Activated CD4-positive, alpha-beta T cell treated with anti-CD3 and anti-CD28 coated beads, Interleukin-2, amount 50 U/mL, for 48 hours (primary cell): ENCODE measurements around the gene MTRR.

Experiments used
- DNase-seq, 2 experiments: peaks; one replicate each; pipeline ENCODE4 v3.0.0-alpha.2; 2020

The MTRR gene

DNA sequence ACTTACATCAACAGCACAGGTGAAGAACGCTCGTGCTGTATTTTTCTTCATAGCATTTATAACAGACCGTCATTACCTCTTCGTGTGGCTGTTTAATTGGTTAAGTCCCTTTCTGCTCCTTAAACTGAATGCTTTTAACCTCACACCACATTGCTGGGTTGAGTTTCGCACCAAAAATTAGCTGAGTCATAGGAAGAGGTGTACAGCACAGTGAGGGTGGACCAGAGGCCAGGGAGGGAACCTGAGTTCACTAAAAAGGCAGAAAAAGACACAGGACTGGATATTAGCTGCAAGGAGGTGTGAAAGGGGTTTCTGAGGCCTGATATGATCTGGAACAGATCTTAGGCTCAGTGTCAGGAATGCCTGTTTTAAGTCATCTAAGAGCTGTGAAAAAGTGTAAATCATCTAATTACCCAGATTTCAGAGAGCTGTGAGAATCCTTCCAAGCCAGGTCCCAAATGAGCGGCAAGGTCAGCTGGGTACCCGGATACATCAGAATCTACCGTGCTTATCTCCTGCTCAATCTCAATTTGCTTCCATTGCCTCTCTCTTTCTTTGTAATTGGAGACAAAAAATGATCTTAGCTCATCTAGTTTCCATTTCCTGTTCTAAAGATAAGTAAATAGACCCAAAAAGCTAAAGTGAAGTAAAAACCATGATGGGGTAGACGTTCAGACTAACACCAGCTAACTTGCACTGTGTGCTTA, 10.9 kb upstream of the MTRR start:
- no peak for DNase-seq

DNA sequence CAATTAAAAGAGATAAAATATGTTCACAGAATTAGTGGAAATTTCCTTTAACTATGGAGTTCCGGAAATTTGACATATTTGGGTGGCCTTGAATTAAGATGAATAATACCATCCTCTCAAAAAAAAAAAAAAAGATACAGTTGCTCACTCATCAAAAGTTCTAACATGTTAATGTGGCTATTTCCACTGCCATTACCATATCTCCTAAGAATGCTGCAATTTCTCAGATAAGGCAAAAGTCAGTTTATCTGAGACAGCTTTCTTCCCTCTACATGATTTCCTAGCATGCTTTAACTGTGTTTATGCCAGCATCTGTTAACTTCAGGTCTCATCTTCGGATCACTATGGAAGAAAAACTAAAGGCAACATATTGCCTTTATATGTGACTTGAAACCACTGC, 2.8 kb upstream of the MTRR start:
- DNase-seq = no peak

DNA sequence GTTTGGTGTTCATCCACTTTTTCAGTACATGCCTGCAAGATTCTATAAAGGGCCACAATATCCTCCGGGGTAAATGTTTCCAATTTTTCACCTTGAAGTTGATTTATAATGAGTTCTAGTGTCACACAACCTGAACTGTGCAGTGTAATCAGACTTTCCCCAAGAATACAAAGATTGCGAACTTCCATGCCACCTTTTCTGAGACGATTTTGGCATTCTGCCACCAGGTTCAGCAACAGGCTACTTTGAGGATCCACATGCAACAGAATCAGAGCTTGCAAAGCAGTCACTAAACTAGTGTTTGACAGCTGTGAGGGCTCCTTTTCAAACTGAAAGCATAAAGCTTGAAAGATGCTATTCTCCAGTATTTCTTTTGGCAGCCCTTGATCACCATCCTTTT, 1.7 kb upstream of the MTRR start:
- no peak for DNase-seq

GRCh38 chr5:7868427-7868772, 548 bp upstream of the MTRR start:
- no peak for DNase-seq

GRCh38 chr5:7869474-7870136, 657 bp downstream of the MTRR start:
- peak; percentile 37 to 47 for DNase-seq

- no peak for DNase-seq
These were observed 2.7 kb downstream of the MTRR start for GRCh38 chr5:7871653-7872052.

- DNase-seq = no peak
These were observed 3.7 kb downstream of the MTRR start for GRCh38 chr5:7872517-7873130.

- peak; percentile 56 to 68 for DNase-seq
These were observed 4.3 kb downstream of the MTRR start for GRCh38 chr5:7873216-7873615.

- DNase-seq = no peak
These were observed 5.7 kb downstream of the MTRR start for GRCh38 chr5:7874639-7875038.

DNA sequence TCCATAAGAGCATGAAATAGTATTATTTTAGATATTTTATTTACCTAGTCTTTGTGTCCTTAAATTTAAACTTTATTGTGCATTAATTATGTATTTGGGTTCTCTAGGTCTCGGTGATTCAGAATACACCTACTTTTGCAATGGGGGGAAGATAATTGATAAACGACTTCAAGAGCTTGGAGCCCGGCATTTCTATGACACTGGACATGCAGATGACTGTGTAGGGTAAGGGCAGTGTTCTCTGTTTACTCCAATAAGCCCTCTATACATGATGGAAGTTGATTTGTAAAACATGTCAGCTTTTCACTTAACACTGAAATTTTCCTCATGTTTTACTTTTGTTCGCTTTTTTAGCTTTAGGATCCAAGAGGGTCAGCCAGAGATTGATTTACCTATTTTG, 6.2 kb downstream of the MTRR start:
- no peak for DNase-seq

- peak in 1 of 2 experiments; percentile 45 for DNase-seq
These were observed 7.9 kb downstream of the MTRR start for GRCh38 chr5:7876867-7877266.

- no peak for DNase-seq
These were observed 8.9 kb downstream of the MTRR start for GRCh38 chr5:7877851-7878250.

DNA sequence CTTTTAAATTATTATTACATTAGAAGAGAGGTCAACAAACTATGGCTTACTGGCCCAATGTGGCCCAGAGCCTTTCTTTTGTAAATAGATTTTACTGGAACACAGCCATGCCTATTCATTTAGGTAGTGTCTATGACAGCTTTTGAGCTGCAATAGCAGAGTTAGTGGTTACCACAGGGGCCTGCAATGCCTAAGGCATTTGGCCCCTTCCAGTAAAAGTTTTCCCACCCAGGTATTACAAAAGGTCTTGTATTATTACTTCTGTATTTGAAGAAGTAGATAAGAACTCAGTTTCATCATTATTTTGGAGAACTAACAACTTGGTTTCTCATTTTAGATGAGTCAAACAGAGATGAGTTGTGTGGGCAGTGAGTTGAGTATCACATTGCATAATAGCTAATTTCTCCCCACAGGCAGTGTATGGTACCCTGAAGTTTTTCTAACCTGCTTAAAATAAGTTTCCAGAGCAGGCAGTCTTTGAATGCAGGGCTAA, 9.5 kb downstream of the MTRR start:
- DNase-seq = no peak

DNA sequence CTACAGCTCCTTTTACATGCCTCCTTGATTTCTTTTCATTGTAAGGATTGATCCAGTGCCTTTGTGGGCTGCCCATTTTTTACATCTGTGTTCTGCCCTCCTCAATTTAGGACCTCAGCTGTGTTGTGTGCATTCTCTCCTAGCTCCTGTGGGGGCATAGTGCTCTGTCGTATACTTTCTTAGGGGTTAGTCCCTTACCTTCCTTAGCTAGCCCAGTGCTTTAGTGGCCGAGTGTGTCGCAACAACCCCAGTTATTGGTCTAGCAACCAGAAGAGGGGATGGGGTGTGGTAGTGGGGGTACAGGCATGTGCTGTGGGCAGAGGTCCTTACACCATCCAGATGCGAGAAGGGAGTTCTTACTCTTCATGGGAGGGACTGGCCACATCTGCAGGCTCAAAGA, 12.1 kb downstream of the MTRR start:
- no peak for DNase-seq

DNA sequence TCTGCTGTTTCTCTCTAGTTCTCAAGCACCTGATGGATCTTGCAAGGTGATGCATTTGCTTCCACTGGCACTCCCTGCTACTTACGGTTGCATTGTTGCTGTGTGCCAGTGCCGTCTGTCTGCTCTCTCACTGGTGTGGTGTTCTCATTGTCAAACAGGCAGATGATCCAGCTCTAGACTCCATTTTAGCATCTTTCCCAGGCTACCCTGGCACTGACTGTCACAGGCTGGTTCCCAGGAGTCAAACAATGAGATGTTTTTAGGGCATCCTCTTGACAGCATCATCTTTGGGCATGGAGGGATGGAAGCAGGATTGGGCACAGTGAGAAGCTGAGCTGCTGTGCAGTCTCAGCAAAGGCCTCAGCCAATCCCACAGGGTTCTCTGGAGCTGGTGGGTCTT, 12.9 kb downstream of the MTRR start:
- DNase-seq = no peak

DNA sequence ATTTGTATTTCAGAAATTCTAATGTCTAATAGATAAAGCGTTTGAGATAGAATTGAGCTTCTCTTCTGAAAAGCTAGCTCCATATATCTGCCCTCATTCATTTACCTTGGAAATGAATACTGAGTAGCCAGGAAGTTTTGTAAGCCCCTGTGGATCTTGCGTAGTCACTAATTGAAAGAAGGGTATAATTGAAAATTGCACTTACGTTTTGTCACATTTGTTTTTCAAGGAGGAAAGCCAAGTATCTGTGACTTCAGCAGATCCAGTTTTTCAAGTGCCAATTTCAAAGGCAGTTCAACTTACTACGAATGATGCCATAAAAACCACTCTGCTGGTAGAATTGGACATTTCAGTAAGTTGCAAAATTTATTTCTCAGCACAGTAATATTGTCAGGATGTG, 14.0 kb downstream of the MTRR start:
- DNase-seq = no peak

DNA sequence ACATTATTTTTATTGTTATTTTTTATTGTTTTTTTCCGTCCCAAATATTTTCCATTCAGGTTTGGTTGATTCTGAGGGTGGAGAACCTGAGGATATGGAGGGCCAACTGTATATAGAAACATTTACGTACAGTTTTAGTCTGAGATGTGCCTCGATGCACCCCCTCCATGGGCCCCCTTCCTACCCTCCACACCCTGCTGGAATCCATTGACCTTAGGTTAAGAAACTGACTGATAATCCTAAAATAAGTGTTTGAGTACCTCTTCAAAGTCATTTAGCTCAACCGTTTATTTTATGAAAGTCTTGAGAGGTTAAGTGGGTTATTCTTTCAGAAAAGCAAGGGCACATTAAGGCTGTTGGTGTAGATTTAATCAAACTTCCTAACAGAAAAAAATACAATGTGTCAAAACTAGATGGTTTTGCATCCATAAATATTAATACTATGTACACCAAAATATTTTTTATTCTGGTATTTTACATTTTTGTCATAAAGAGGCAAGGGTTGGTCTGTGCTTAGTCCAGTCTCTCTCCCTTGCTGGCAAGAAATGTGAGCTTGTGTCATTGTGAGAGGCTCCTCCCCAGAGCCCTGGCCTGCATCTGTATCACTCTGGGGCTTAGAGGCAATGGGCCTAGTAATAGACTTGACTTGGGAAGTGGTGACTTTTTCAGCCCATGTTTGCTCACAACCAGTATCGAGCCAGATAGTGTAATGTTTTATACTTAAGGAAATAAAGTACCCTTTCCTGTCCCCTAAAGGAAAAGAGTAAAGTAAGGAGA, 15.7 kb downstream of the MTRR start:
- no peak for DNase-seq

DNA sequence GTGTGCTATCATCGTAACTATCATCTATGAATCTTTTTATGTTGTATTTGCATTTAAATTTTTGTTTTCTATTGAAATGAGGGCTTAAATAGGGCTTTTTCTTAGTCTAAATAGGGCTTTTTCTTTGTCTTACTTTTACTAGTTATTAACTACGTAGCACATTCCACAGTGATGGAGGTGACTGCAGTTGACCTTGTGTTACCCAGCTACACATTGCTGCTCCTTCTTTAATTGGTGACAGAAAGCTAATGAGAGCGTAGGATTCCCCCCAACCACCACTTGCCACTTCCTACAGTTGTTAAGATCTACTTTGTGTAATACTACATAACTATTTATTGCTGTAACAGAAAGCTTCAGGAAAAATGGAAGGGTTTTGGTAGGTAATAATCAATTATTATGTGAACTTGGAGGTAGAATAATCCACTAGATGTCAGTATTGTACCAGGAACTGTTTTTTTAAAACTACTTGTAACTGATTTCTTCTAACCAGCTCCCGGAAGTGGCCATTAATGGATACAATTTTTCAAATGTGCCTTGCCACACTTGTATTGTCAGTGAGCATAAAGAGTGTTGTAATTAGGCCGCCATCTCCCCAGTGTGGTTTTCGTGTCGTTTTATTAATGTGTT, 18.0 kb downstream of the MTRR start:
- no peak for DNase-seq

DNA sequence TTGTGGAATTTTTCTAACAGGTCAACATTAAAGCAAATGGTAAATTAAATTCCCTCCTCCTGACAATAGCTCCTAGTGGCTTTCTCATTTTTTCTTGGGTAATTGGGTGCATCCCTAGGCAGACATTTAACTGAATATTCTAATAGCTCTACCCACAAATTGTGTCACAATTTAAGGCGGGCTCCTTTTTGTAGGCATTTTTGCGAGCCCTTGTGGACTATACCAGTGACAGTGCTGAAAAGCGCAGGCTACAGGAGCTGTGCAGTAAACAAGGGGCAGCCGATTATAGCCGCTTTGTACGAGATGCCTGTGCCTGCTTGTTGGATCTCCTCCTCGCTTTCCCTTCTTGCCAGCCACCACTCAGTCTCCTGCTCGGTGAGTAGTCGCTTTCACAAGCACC, 20.0 kb downstream of the MTRR start:
- DNase-seq = no peak

DNA sequence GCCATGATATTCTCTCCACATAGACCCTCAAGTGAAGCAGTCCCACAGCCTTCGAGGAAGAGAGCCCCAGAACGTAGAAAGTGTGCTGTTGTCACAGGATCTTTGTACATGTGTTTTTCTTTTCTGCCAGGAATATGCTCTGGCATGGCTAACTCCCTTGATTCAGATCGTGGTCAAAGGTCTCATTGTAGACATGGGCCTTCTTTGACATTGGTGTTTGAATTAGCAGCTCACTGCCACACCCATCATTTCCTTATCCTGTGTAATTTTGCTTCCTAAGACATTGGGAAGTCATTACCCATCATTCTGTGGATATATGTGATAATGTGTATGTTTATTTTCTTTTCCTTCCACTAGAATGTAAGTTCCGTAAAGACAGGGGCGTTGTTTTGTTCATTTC, 25.5 kb downstream of the MTRR start:
- DNase-seq = no peak

- no peak for DNase-seq
These were observed 25.9 kb downstream of the MTRR start for GRCh38 chr5:7894860-7895259.

- DNase-seq = peak in 1 of 2 experiments; percentile 43
These were observed 28.2 kb downstream of the MTRR start for GRCh38 chr5:7897014-7897600.

DNA sequence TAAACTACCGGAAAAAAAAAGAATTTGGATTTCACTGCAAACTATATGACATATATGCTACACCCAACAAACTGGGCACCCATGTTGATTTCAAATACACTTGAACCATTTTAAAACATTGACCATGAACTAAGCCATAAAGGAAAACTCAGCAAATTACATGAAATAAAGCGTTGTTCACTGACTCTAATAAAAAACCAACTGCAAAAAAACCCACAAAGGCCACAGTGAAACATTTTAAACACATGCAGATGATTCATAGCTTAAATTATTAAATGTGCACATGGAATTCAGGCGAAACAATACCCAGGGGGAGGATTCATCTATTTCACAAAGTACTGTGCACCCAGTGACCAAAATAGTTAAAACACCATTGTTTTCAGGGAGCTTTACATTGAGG, 33.3 kb downstream of the MTRR start:
- DNase-seq = no peak
